ENCODE data around the gene IL34. TPM values are rescaled to one million over a fixed set of nuclear protein-coding genes. Genes with fewer than 3 reads are reported as not detected.

Gene IL34
- polyA plus RNA-seq, 1 of the 3 experiments (the other 2 are of a cell fraction): 0.18 TPM

DNA sequence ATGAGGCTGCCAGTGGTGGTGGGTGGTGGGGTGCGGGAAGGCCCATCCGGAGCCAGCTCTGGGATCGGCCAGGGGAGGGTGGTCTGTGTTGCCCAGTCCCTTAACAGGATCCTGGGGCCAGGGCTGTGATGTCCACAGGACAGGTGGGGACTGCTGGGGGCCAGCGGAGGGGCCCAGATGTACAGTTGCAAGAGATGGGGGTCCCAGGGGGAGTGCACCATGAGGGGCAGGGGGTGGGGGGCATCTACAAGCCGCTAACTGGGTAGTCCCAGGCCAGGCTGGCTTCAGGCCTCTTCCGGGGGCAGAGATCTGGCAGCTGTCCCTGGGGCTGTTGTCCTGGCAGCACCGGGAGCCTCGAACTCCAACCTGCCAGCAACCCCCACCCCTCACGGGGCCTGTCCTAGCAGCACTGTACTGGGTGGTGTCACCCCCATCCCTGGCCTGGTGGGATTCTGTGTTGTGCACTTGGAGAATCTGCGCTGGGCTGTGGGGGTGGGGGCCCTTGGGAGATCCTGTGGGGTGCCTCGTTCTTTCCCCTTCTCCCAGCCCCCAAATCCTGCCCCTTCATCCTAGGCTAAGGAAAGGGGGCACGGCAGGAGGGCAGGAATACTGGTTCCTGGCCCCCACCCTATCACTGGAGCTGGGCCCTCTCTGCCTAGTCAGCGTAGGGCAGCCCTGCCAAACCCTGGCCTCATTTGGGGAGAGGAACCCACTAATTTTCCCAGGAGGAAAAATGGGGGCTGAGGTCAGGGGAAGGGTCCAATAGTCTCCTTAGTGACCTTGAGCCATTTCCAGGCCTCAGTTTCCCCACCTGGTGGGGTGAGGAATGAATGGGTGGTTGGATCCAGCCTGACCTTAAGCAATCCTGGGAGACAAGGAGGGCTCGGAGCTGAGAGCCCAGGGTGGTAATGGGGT, 38.0 kb downstream of the IL34 start:
- Histone ChIP-seq H3K4me2 (peak overlapping the region; percentile 84), H3K79me2 (ENCODE audit: insufficient read depth) (peaks cover 55% of the 10 kb centered on the region), H3K27ac (ENCODE audit: low read depth in 2 of 2, low read length in 1 of 2) (peak overlapping the region; percentile 49 to 81; a peak in 3 of 4 replicates), H3K9ac (peak overlapping the region; percentile 89), H3K4me3 (ENCODE audit: low read depth in 2 of 2, low read length in 1 of 2) (peak overlapping the region; percentile 76 to 97), H4K20me1 (ENCODE audit: insufficient read depth) (peaks cover 47% of the 10 kb centered on the region), H2AFZ (ENCODE audit: low read depth) (no peak overlapping the region), H3K9me2 (no peaks in the 10 kb centered on the region), H3F3A (replicated peaks; ENCODE audit: insufficient read depth) (no peaks in the 10 kb centered on the region), H3K9me3 (no peaks in the 10 kb centered on the region), H3K36me3 (replicated peaks in 1 of 2; ENCODE audit: control insufficient read depth in 1 of 2, insufficient read depth in 2 of 2, low read length in 1 of 2) (peaks cover 5 to 16% of the 10 kb centered on the region in 2 experiments), H3K4me1 (ENCODE audit: control insufficient read depth in 1 of 2, insufficient read depth in 2 of 2, low read depth in 1 of 2, low read length in 1 of 2) (peaks cover 19 to 72% of the 10 kb centered on the region in 2 experiments; a peak in 3 of 4 replicates), H3K27me3 (ENCODE audit: insufficient read depth) (no peaks in the 10 kb centered on the region)
- 83% methylated on average over 6 of the region's 14 CpGs for WGBS (ENCODE audit: low lambda C conversion rate)
- TF ChIP-seq GABPA (IDR thresholded peaks at IDR 0.05; ENCODE audit: low read depth): no peak
- no peak for TF ChIP-seq TCF12 (IDR thresholded peaks at IDR 0.05)
- no peak for TF ChIP-seq REST (IDR thresholded peaks at IDR 0.05; ENCODE audit: low read depth, low read length)
- TF ChIP-seq, protein P1, sequence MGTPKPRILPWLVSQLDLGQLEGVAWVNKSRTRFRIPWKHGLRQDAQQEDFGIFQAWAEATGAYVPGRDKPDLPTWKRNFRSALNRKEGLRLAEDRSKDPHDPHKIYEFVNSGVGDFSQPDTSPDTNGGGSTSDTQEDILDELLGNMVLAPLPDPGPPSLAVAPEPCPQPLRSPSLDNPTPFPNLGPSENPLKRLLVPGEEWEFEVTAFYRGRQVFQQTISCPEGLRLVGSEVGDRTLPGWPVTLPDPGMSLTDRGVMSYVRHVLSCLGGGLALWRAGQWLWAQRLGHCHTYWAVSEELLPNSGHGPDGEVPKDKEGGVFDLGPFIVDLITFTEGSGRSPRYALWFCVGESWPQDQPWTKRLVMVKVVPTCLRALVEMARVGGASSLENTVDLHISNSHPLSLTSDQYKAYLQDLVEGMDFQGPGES (IDR thresholded peaks at IDR 0.05; ENCODE audit: low read depth, low read length): no peak
- no peak for TF ChIP-seq RFX5 (IDR thresholded peaks at IDR 0.05; ENCODE audit: low read length)
- no peak for TF ChIP-seq FOSL2 (IDR thresholded peaks at IDR 0.05; ENCODE audit: borderline replicate concordance, low read depth)
- TF ChIP-seq MXI1 (IDR thresholded peaks at IDR 0.05; ENCODE audit: low read depth, low read length): no peak
- TF ChIP-seq USF1 (IDR thresholded peaks at IDR 0.05; ENCODE audit: borderline replicate concordance, low read depth): no peak
- TF ChIP-seq TEAD4 (IDR thresholded peaks at IDR 0.05; ENCODE audit: borderline replicate concordance, insufficient read depth): no peak
- TF ChIP-seq ELF1 (IDR thresholded peaks at IDR 0.05): no peak
- TF ChIP-seq FOXM1 (IDR thresholded peaks at IDR 0.05; ENCODE audit: low read depth): no peak
- TF ChIP-seq SIN3A (IDR thresholded peaks at IDR 0.05; ENCODE audit: borderline replicate concordance, low read depth, low read length): no peak
- no peak for TF ChIP-seq TAF1 (IDR thresholded peaks at IDR 0.05; ENCODE audit: borderline replicate concordance, low read depth, low read length)
- TF ChIP-seq NRF1 (IDR thresholded peaks at IDR 0.05; ENCODE audit: low read depth, low read length): no peak
- no peak for TF ChIP-seq USF2 (IDR thresholded peaks at IDR 0.05; ENCODE audit: borderline replicate concordance, low read depth, low read length)
- TF ChIP-seq GATA2 (CRISPR knock-in tag; IDR thresholded peaks at IDR 0.05): no peak
- no peak for TF ChIP-seq MAX (IDR thresholded peaks at IDR 0.05; ENCODE audit: low read depth)
- no peak for TF ChIP-seq SMC3 (IDR thresholded peaks at IDR 0.05; ENCODE audit: low read depth, low read length)
- DNase-seq: no peak
- CTCF ChIA-PET: interaction anchor here (1.0 to 14.3 kb wide), 6 partner anchors 9 to 84 kb away, joined by 3 to 181 read pairs (median 4); no protein-coding TSS in a partner anchor
- POLR2A ChIA-PET: interaction anchor here (0.7 kb wide), 1 partner anchor 28 kb away, joined by 3 read pairs; no protein-coding TSS in a partner anchor

Data from SK-N-SH (cell line).